HEK293 (cell line): Measurements from ENCODE around the gene MAP3K14.

Source experiments
- CTCF ChIA-PET: fragments of 350-600 bp; formaldehyde crosslinking; extraction: SDS; loops from one replicate; lab custom pipeline; 2021; ENCODE audit warnings: antibody characterized with exemption; lab: Yijun Ruan, JAX
- POLR2A ChIA-PET: fragments of 300-600 bp; formaldehyde crosslinking; extraction: SDS; loops from one replicate; lab custom pipeline; 2020; ENCODE audit warnings: antibody characterized with exemption, inconsistent platforms; lab: Yijun Ruan, JAX
- H3K27ac ChIP-seq: fragments of 200-500 bp; sonication (Bioruptor generic); 2 replicates; pipeline ENCODE4 v1.5.1; 2014; ENCODE audit warnings: low read depth, low read length, control low read depth, inconsistent platforms; ENCODE audit errors: extremely low read depth
- H3K36me3 ChIP-seq, 2 experiments: fragments of 200-500 bp in 1 of 2; sonication (Bioruptor generic) in 1 of 2; 1 replicate in 1 of 2; 2 replicates in 1 of 2; pipeline ENCODE4 v1.5.1; 2014 to 2017; ENCODE audit warnings: inconsistent platforms in 2 of 2, low read length in 2 of 2; ENCODE audit not compliant: control insufficient read depth in 2 of 2, insufficient read depth in 1 of 2
- H3K4me1 ChIP-seq: fragments of 200-500 bp; sonication (Bioruptor generic); 2 replicates; pipeline ENCODE4 v1.5.1; 2014; ENCODE audit warnings: mild to moderate bottlenecking, low read length, inconsistent platforms; ENCODE audit not compliant: control insufficient read depth, insufficient read depth
- H3K4me3 ChIP-seq: 2 replicates; pipeline ENCODE4 v1.5.1; 2011; ENCODE audit warnings: low read depth, mild to moderate bottlenecking, control low read depth, low read length, moderate library complexity
- H3K9me3 ChIP-seq: fragments of 200-500 bp; sonication (Bioruptor generic); 2 replicates; pipeline ENCODE4 v1.5.1; 2014; ENCODE audit warnings: low read depth, low read length, inconsistent platforms; ENCODE audit not compliant: control insufficient read depth, insufficient read depth
- HOXA7 ChIP-seq: sonication (generic); formaldehyde crosslinking; IDR thresholded peaks from 2 replicates; pipeline ENCODE4 v1.8.1; 2022; ENCODE audit warnings: missing genetic modification reagents, borderline replicate concordance
- SCRT2 ChIP-seq: fragments of 450-650 bp; formaldehyde crosslinking; IDR thresholded peaks from 2 replicates; pipeline ENCODE4 v1.5.1; 2016; ENCODE audit warnings: missing biosample characterization, missing genetic modification characterization
- SP2 ChIP-seq: fragments of 450-650 bp; formaldehyde crosslinking; IDR thresholded peaks from 2 replicates; pipeline ENCODE4 v1.5.1; 2016; ENCODE audit warnings: missing biosample characterization, missing genetic modification characterization
- ZBTB48 ChIP-seq: fragments of 450-650 bp; formaldehyde crosslinking; IDR thresholded peaks from 2 replicates; pipeline ENCODE4 v1.5.1; 2016; ENCODE audit warnings: missing biosample characterization, missing genetic modification characterization
- ZFHX2 ChIP-seq: fragments of 450-650 bp; formaldehyde crosslinking; conservative IDR thresholded peaks from 2 replicates; pipeline ENCODE4 v1.5.1; 2016; ENCODE audit warnings: missing biosample characterization, missing genetic modification characterization
- ZFP69B ChIP-seq: fragments of 450-650 bp; formaldehyde crosslinking; IDR thresholded peaks from 2 replicates; pipeline ENCODE4 v1.5.1; 2016; ENCODE audit warnings: missing biosample characterization, missing genetic modification characterization
- ZNF133 ChIP-seq: fragments of 450-650 bp; formaldehyde crosslinking; IDR thresholded peaks from 2 replicates; pipeline ENCODE4 v1.5.1; 2016; ENCODE audit warnings: missing biosample characterization, missing genetic modification characterization
- ZNF404 ChIP-seq: fragments of 450-650 bp; formaldehyde crosslinking; IDR thresholded peaks from 2 replicates; pipeline ENCODE4 v1.5.1; 2017; ENCODE audit warnings: missing biosample characterization, missing genetic modification characterization
- ZNF571 ChIP-seq: fragments of 450-650 bp; formaldehyde crosslinking; IDR thresholded peaks from 2 replicates; pipeline ENCODE4 v1.5.0; 2017; ENCODE audit warnings: missing biosample characterization, missing genetic modification characterization
- ZNF837 ChIP-seq: fragments of 450-650 bp; formaldehyde crosslinking; IDR thresholded peaks from 2 replicates; pipeline ENCODE4 v1.5.1; 2016; ENCODE audit warnings: missing biosample characterization, missing genetic modification characterization
- TF ChIP-seq, protein P1 (sequence below): fragments of 450-650 bp; formaldehyde crosslinking; IDR thresholded peaks from 2 replicates; pipeline ENCODE4 v1.5.1; 2016; ENCODE audit warnings: missing biosample characterization, missing genetic modification characterization
- TF ChIP-seq, protein P2 (sequence below): fragments of 450-650 bp; formaldehyde crosslinking; IDR thresholded peaks from 2 replicates; pipeline ENCODE4 v1.5.1; 2017; ENCODE audit warnings: missing biosample characterization, missing genetic modification characterization
- TF ChIP-seq, protein P3 (sequence below): fragments of 450-650 bp; formaldehyde crosslinking; IDR thresholded peaks from 2 replicates; pipeline ENCODE4 v1.5.1; 2016; ENCODE audit warnings: missing biosample characterization, missing genetic modification characterization
- TF ChIP-seq, protein P4 (sequence below): fragments of 450-650 bp; formaldehyde crosslinking; IDR thresholded peaks from 2 replicates; pipeline ENCODE4 v1.5.1; 2016; ENCODE audit warnings: missing biosample characterization, missing genetic modification characterization
- TF ChIP-seq, protein P5 (sequence below): fragments of 450-650 bp; formaldehyde crosslinking; optimal IDR thresholded peaks from 2 replicates; pipeline ENCODE3; 2016; ENCODE audit warnings: missing biosample characterization, mild to moderate bottlenecking, missing genetic modification characterization

Gene MAP3K14

DNA sequence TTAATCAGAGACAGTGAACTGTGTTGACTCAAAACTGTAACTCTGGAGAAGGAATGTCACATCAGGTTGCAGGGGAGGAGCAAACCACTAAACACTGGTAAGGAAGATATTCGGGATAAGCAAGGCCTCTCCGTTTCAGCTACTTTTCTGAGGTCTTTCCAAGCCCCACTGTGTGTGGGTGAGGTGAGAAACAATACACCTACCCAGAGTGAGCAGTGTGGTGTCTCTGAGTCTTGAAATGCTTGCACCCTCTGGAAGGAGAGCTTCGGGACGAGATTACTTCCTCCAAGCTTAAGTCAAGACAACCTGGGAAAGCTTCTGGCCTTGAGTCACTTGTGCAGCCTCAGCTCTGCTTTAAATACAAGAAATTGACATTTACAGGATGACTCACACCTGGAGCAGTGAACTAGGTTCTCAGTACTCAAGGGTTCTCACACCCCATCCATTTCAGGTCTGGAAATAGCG, 2.5 kb upstream of the MAP3K14 start (continued):
- TF ChIP-seq, protein P1, sequence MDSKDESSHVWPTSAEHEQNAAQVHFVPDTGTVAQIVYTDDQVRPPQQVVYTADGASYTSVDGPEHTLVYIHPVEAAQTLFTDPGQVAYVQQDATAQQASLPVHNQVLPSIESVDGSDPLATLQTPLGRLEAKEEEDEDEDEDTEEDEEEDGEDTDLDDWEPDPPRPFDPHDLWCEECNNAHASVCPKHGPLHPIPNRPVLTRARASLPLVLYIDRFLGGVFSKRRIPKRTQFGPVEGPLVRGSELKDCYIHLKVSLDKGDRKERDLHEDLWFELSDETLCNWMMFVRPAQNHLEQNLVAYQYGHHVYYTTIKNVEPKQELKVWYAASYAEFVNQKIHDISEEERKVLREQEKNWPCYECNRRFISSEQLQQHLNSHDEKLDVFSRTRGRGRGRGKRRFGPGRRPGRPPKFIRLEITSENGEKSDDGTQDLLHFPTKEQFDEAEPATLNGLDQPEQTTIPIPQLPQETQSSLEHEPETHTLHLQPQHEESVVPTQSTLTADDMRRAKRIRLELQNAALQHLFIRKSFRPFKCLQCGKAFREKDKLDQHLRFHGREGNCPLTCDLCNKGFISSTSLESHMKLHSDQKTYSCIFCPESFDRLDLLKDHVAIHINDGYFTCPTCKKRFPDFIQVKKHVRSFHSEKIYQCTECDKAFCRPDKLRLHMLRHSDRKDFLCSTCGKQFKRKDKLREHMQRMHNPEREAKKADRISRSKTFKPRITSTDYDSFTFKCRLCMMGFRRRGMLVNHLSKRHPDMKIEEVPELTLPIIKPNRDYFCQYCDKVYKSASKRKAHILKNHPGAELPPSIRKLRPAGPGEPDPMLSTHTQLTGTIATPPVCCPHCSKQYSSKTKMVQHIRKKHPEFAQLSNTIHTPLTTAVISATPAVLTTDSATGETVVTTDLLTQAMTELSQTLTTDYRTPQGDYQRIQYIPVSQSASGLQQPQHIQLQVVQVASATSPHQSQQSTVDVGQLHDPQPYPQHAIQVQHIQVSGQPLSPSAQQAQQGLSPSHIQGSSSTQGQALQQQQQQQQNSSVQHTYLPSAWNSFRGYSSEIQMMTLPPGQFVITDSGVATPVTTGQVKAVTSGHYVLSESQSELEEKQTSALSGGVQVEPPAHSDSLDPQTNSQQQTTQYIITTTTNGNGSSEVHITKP, result peak; percentile 97
- peak; percentile 44 for TF ChIP-seq ZFHX2 (tag by site-specific recombination)
- TF ChIP-seq, all 188 proteins: peak for 4

DNA sequence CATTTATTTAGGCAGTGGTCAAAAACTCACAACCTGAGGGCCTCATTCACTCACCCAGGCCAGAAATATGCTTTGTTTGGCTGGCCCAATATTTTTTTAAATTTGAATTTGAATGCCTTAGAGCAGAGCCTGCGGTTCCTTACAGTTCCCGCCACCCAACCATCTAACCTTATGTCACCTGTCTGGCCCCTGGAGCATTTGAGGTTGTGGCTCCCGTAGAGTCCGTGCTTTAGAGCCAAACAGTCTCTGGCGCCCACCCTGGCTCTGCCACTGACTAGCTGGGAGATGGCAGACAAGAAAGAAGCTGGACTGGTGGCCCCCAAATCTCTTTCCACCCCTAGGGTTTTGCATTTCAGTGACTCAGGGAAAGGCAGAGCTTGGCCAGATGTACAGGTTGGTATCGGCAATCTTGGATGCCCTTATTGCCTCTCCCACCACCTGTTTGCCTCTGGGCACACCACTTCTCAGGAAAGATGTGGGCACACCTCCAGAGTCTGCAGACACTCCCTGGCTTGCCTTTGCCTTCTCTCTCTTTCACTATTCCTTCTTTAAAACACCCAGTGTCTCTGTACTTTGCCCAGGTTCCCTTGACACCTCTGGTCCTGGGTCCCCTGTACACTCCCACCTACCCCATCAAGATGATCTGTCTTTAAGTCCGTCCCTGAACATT, 1.9 kb upstream of the MAP3K14 start:
- ChIA-PET POLR2A (interaction anchor here (0.6 to 0.9 kb wide), 4 partner anchors 19 to 166 kb away, joined by 3 to 4 read pairs (median 3); no protein-coding TSS in a partner anchor), CTCF (interaction anchor here (0.7 to 7.2 kb wide), 7 partner anchors 12 to 464 kb away, joined by 3 to 78 read pairs (median 3); partner anchors contain the start of gene ACBD4)
- Histone ChIP-seq H3K36me3 (no peaks in the 10 kb centered on the region), H3K4me3 (no peak overlapping the region), H3K27ac (peak overlapping the region; percentile 54; the same call in 1 of the 2 replicates), H3K9me3 (no peaks in the 10 kb centered on the region), H3K4me1 (peaks cover 45% of the 10 kb centered on the region)
- TF ChIP-seq HOXA7 (CRISPR knock-in tag), result no peak
- TF ChIP-seq, protein P2, sequence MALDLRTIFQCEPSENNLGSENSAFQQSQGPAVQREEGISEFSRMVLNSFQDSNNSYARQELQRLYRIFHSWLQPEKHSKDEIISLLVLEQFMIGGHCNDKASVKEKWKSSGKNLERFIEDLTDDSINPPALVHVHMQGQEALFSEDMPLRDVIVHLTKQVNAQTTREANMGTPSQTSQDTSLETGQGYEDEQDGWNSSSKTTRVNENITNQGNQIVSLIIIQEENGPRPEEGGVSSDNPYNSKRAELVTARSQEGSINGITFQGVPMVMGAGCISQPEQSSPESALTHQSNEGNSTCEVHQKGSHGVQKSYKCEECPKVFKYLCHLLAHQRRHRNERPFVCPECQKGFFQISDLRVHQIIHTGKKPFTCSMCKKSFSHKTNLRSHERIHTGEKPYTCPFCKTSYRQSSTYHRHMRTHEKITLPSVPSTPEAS, result no peak
- TF ChIP-seq SCRT2 (tag by site-specific recombination), result peak; percentile 49; the same call in 1 of the 2 replicates
- TF ChIP-seq ZNF404 (tag by site-specific recombination), result no peak
- TF ChIP-seq ZNF571 (tag by site-specific recombination), result no peak
- TF ChIP-seq, protein P3, sequence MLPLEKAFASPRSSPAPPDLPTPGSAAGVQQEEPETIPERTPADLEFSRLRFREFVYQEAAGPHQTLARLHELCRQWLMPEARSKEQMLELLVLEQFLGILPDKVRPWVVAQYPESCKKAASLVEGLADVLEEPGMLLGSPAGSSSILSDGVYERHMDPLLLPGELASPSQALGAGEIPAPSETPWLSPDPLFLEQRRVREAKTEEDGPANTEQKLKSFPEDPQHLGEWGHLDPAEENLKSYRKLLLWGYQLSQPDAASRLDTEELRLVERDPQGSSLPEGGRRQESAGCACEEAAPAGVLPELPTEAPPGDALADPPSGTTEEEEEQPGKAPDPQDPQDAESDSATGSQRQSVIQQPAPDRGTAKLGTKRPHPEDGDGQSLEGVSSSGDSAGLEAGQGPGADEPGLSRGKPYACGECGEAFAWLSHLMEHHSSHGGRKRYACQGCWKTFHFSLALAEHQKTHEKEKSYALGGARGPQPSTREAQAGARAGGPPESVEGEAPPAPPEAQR (tag by site-specific recombination), result no peak
- TF ChIP-seq ZFP69B (tag by site-specific recombination), result no peak
- peak; percentile 43; the same call in 1 of the 2 replicates for TF ChIP-seq ZBTB48 (tag by site-specific recombination)

DNA sequence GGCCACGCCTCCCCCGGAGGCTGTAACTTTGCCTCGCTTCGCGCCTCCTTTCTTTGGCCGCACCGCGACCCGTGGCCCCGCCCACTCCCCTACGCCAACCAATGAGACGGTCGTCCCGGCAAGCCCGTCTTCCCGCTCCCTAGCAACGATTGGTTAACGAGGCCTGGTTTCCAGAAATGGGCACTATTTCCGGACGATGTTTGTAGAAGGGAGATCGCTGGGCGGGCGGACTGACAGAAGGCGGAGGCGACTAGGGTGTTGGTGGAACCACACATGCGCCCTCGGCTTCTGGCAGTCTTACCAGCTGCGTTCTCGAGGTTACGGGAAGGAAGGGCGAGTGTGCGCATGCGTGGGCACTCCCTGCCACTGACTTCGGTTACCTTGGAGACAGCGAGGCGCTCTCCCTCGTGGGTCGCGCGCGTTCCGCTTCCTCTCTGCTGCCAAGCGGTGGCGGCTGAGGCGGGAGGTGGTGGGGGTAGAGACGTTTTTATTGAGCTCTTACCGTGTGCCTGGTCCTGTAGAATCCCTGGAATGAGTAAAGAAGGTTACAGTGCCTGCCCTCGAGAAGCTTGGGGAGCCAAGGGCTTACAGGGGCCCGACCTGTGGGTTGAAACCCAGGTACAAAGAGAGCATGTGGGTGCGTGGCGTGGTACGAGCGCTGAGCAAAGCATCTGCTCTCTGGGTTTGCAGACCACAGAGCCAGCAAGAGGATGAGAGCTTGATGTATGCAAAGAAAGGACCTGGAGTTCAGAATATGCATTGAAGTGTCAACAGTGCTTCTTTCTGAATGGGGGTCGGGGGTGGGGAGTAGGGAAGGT, 500 bp upstream of the MAP3K14 start:
- Histone ChIP-seq H3K36me3 (no peaks in the 10 kb centered on the region), H3K4me1 (peaks cover 52% of the 10 kb centered on the region), H3K27ac (peak overlapping the region; percentile 75), H3K9me3 (no peaks in the 10 kb centered on the region), H3K4me3 (peak overlapping the region; percentile 23)
- CTCF ChIA-PET, result interaction anchor here (0.7 to 7.2 kb wide), 19 partner anchors 9 to 182 kb away, joined by 3 to 78 read pairs (median 4); partner anchors contain the start of gene ACBD4
- POLR2A ChIA-PET, result interaction anchor here (0.5 to 2.5 kb wide), 38 partner anchors 8 to 806 kb away, joined by 3 to 32 read pairs (median 5); partner anchors contain the start of genes ACBD4, HEXIM1 and HEXIM2
- TF ChIP-seq ZNF837 (tag by site-specific recombination), result no peak
- TF ChIP-seq, protein P1, result 0 out of 2 replicates have a peak, but pooled peaks have one; percentile 46
- TF ChIP-seq ZNF133, result no peak
- TF ChIP-seq, protein P4, sequence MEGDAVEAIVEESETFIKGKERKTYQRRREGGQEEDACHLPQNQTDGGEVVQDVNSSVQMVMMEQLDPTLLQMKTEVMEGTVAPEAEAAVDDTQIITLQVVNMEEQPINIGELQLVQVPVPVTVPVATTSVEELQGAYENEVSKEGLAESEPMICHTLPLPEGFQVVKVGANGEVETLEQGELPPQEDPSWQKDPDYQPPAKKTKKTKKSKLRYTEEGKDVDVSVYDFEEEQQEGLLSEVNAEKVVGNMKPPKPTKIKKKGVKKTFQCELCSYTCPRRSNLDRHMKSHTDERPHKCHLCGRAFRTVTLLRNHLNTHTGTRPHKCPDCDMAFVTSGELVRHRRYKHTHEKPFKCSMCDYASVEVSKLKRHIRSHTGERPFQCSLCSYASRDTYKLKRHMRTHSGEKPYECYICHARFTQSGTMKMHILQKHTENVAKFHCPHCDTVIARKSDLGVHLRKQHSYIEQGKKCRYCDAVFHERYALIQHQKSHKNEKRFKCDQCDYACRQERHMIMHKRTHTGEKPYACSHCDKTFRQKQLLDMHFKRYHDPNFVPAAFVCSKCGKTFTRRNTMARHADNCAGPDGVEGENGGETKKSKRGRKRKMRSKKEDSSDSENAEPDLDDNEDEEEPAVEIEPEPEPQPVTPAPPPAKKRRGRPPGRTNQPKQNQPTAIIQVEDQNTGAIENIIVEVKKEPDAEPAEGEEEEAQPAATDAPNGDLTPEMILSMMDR (tag by site-specific recombination), result peak; percentile 37; the same call in 1 of the 2 replicates
- TF ChIP-seq ZFHX2 (tag by site-specific recombination), result peak; percentile 75
- TF ChIP-seq, protein P5, sequence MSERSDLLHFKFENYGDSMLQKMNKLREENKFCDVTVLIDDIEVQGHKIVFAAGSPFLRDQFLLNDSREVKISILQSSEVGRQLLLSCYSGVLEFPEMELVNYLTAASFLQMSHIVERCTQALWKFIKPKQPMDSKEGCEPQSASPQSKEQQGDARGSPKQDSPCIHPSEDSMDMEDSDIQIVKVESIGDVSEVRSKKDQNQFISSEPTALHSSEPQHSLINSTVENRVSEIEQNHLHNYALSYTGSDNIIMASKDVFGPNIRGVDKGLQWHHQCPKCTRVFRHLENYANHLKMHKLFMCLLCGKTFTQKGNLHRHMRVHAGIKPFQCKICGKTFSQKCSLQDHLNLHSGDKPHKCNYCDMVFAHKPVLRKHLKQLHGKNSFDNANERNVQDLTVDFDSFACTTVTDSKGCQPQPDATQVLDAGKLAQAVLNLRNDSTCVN (tag by site-specific recombination), result peak; percentile 82
- peak; percentile 99 for TF ChIP-seq SP2 (tag by site-specific recombination)
